ENCODE results near the gene TMEM8B.
A peak's percentile ranks its signal among the peaks of the same experiment; 100 is the strongest.
"Not testable (repeated sequence)": the region's sequence is repeated elsewhere in the genome, so short reads cannot be mapped to it uniquely, and the experiment has no call there.

The TMEM8B gene

DNA sequence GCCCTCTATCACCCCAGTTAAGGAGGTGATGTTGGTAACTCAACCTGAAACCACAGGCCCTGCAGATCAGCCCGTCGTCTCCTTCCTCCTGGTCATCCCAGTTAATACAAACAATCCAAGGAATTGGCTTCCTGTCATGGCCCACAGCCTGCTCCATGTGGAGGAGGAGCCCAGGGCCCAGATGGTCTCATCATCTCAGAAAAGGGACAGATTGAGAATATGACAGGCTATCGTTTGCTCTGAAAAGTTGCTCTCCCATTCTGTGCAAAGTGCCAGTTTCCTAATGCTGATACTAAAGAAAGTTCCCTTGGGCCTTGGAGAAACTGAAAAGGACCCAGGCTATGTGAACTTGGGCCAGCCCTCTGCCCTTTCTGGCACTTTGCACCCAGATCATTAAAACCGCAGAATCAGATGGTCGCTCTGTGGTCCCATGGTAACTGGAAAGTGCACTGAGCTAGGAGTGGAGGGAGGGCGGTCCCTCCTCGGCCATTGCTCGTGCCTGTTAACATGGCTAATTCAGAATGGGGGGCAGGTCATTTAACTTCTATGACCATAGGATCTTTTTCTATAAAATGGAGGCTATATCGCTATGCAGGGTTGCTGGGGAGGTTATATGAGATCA is 79.6 kb downstream of the TMEM8B start:
- peak in 1 of 6 experiments; percentile 31 for DNase-seq

DNA sequence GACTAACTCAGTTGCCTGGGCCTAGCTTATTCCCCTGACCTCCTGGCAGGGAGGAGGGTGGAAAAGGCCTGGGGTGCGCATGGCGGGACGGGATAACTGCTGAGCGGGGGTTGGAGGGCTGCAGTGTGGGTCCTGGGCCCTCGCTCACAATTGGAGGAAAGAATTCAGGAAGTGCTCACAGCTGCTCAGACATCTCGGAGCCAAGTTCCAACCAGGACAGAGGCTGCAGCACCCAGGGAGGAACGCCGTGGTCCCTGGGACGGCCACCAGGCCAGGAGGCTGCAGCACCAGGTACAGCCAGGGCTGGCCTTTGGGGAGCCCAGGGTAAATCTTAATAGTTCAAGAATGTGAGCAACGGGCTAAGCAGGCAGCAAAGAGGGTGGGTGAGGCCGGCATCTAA is 80.2 kb downstream of the TMEM8B start, which contains the start of gene SPAAR:
SPAAR (plus strand) TSS at position 217 of the 400 bp plus-strand sequence. CDS start 974 bp downstream, outside the sequence.
- no peak for DNase-seq

DNA sequence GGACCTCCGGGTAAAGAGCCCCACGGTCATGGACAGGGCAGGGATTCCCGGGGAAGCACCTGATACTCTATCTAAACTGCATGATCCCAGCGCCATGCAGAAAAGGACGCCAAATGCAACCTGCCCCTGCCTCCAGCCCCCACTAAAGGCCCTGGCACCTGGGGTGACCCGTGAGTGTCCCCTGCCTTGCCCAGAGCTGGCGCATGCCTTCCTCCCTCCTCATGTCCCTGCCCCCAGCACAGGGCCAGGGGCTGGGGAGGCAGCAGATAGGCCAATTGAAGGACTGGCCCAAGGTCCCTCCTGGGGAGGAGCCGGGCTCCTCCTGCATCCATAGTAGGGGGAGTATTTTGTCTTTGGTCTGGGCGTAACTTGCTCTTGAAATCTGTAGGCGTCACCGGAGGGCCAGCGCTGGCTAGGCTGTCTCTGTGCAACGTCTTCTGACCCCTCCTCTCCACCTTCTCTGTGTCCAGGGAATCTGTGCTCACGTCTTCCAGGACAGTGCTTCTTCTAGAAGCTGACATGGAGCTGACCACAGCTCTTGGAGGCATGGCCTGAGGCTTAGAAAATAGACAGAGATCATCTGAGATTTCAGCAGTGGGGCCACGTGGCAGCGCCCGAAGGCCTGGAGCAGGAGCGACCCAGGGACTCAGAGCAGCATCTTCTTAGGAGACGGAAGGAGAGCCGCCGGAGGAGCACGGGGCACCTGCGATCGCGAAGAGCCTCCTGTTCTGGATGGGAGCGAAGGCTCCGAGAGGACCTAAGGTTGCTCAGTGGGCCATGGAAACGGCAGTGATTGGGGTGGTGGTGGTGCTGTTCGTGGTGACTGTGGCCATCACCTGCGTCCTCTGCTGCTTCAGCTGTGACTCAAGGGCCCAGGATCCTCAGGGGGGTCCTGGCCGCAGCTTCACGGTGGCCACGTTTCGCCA is 80.9 kb downstream of the TMEM8B start:
- DNase-seq: no peak

DNA sequence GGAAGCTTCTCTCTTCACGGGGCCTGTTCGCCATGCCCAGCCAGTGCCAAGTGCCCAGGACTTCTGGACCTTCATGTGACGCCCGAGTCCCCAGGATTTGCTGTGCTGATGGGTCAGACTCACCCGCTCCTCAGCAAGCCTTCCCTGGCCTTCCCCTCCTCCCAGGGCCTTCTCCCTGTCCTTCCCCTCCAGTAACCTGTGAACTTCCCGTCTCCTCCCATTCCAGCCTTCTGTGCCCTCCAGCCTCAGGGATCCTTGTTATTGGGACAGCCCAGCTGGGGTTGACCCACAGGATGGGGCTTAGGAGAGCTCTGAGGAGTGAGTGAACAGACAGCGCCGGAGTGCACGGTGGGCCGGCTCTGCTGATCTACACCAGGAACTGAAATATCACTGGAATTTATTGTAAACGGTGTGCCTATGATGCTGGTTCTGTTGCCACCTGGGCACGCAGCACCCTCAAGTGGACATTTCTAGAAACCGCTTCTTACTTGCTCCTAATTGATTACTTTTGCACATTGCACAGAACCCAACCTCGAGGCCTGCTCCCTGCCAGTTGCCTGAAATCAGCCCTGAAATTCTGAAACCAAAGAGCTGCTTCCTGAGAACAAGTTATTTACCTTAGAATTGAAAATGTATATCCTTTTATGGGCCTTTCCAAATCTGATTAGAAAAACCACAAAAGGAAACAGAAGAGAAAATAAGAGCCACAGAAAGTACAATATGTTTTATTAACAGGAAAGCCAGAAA is 81.8 kb downstream of the TMEM8B start:
- DNase-seq: peak; percentile 21 to 71 (median 30)

DNA sequence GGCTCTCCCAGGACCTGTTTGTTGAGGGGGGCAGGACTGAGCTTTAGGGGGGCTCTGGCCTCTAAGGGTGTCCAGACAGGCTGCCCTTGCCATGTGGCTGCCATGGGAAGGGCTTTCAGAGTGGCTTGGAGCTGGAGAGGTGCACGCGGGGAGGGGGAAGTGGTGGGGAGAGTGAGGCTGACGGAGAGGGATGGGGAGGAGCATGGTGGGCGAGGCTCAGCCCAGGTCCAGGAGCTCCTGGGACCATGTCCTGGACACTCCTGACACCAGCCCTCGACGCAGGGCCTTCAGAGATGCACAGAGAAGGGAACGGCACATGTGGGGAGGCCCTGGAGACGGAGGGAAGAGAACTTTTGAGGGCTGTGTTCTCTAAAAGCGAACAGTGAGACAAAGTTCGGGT is 82.7 kb downstream of the TMEM8B start:
- no peak for DNase-seq

DNA sequence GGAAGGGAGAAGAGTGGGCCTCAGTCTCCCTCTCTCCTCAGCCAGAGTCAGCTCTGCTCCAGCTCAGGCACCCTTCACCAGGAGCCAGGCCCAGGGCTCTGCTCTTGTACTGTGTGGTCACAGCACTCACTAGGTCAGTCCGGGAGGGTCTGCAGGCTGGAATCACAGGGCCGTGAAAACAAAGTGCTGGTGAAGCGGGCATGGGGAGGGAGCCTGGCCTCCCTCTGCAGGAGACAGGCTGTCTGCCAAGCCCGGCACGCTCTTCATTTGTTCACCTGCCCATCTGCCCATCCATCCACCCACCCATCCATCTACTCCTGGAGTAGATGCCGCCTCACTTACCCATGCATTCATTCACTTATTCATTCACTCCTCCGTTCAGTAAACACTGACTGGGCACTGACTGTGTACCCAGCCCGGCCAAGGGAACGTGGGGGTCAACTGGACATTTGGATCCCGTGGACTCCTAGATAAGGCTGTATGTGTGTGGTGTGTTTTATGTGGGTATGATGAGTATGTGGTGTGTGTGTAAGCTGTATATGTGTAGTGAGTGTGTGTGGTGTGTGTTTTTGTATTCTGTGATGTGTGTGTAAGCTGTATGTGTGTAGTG is 83.9 kb downstream of the TMEM8B start:
- DNase-seq: no peak

DNA sequence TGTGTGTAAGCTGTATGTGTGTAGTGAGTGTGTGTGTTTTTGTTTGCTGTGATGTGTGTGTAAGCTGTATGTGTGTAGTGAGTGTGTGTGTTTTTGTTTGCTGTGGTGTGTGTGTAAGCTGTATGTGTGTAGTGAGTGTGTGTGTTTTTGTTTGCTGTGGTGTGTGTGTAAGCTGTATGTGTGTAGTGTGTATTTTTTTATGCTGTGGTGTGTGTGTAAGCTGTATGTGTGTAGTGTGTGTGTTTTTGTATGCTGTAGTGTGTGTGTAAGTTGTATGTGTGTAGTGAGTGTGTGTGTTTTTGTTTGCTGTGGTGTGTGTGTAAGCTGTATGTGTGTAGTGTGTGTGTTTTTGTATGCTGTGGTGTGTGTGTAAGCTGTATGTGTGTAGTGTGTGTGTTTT is 84.4 kb downstream of the TMEM8B start:
- DNase-seq: not testable (repeated sequence)

DNA sequence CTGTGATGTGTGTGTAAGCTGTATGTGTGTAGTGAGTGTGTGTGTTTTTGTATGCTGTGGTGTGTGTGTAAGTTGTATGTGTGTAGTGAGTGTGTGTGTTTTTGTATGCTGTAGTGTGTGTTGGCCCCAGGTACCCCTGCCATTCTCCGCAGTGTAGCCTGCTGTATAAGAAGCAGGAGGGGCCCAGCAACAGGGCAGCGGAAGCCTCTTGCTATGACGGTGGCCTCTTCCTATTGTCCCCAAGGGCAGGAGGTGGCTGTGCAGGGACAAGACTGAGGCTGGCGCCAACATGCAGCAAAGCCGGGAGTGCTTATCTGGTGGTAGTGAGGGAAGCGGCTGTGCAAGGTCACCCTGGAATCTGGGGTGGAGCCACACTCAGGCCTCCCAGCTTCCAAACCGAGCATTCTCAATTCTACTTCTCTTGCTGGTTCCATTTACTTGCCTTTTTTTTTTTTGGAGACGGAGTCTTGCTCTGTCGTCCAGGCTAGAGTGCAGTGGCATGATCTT is 85.3 kb downstream of the TMEM8B start:
- DNase-seq: no peak

All from stimulated activated naive CD4-positive, alpha-beta T cell (primary cell).